GM21360 (cell line): ENCODE results near the gene HEPACAM.

ENCODE experiments used
- ATAC-seq: cut with Tn5 transposase; IDR thresholded peaks from one replicate; pipeline ENCODE4 v1.9.1; 2021; ENCODE audit warnings: mild to moderate bottlenecking, moderate library complexity; ENCODE audit not compliant: unreplicated experiment

The HEPACAM gene

DNA sequence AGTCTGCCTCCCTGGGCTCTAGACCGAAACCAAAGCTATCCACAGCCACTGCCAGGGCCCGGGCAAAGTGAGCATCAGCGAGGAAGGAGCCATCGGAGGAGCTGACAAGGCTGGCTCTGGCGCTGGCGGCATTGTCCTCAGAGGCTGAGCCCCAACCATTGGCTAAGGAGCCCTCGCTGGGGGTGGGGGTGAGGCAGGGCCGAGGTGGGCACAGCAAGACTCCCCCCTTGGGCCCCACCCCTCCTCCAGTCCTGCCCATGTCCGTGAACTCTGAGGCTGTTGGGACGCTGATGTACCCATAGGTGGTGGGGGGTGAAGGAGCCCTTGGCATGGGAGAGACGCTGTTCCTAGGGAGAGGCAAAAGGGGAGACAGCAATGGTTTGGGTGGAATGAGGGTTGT, 49.4 kb downstream of the HEPACAM start:
- no peak for ATAC-seq

DNA sequence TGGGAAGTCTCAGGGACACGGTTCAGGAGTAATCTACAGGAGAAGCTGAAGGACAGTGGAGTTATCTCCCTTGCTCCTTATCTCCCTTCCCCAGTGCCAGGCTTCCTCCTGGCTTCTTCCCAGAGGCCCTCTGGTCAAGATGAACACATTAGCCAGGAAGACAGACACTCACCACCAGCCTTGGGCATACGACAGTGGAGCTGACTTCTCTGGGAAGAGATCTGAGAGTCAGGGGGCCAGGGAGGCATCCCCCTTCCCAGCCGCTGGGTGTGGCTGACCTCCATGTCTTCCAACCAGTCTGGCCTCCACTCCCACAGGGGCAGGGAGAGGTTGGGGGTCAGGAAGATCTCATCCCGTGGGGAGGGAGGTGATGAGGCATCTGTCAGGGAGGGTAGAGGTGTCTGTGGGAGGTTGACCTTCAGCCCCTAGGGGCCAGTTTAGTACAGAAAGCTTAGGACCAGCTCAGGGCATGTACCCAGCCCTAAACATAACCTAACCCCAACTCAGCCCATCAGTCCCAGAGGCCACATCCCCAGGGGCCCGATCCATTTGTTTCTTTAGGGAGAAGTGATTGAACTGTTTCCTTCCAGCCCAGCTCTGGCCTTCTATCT, 50.9 kb downstream of the HEPACAM start:
- ATAC-seq, result no peak

DNA sequence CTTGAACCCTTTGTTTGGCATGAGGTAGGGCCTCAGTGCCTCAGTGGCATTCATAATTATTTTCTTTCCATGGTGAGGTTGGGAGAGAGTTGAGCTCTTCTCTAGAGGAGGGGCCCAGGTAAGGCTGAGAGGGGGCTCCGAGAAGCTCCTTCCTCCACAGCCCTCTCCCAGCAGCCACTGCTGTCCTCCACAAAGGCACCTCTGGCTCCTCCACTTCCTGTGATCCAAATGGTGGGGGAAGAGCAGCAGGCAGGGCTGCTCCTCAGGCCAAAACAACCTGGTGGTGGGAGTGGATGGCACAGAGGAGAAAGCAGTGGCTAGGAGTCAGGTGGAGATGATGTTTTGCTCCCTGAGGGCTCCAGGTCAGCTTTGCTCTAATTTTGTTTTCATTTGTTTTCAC, 51.5 kb downstream of the HEPACAM start:
- ATAC-seq, result no peak

DNA sequence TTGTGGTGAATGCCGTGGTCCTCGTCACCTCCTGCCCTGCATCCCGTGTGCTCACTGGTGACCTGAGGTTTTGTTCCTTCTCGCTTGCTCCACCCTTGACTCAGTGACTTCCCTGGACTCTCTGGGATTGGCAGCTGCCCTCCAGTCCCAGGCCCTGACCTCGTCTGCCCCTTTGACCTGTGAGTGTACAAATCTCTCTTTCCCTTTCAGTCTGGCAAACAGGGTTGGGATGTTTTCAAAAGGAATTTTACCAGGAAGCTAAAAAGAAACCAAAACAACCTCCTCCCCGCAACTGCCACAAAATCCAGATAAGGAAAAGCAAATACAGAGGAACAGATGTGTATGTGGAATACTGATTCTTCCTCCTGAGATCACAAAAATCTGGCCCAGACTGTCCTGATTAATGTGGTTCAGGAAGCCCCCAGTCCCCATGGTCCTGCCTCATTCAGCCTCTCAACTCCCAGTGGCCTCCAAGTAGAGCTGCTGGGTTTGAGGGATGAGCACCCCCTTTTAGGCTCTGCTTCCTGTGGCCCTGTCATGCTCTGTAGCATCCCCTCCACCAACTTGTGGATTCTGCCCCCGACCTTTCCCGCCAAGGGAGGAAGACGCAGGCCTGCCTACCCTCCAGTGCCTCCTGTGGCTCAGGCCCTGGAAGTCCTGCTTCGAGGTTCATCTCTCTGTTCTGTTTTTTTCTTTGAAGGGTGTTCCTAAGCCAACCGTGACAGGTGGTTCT, 53.3 kb downstream of the HEPACAM start:
- ATAC-seq, result no peak

DNA sequence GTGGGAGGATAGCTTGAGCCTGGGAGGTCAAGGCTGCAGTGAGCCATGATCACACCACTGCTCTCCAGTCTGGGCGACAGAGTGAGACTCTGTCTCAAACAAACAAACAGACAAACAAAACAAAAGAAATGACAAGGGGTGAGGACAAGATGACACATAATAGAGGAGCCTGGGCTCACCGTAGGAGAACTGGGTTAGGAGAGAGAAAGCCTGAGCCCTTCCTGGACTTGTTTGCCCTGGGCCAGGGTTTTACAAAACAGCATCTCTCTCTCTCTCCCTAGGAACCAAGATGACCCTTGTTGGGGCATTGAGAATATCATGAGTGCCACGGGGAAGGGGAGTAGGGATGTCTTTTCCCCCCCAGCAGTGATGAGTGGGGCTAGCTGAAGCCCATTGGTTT, 54.9 kb downstream of the HEPACAM start:
- ATAC-seq, result no peak

DNA sequence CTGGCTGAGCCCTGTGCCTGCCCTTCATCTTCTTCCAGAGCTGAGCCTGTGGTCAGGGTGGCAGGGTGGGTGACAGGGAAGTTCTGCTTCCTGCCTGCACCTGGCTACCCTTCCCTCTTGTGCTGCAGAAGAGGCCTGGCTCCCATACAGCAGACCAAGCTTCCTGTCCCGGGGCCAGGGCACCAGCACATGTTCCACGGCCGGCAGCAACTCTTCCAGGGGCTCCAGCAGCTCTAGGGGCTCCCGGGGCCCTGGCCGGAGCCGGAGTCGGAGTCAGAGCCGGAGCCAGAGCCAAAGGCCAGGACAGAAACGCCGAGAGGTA, 55.6 kb downstream of the HEPACAM start:
- no peak for ATAC-seq

DNA sequence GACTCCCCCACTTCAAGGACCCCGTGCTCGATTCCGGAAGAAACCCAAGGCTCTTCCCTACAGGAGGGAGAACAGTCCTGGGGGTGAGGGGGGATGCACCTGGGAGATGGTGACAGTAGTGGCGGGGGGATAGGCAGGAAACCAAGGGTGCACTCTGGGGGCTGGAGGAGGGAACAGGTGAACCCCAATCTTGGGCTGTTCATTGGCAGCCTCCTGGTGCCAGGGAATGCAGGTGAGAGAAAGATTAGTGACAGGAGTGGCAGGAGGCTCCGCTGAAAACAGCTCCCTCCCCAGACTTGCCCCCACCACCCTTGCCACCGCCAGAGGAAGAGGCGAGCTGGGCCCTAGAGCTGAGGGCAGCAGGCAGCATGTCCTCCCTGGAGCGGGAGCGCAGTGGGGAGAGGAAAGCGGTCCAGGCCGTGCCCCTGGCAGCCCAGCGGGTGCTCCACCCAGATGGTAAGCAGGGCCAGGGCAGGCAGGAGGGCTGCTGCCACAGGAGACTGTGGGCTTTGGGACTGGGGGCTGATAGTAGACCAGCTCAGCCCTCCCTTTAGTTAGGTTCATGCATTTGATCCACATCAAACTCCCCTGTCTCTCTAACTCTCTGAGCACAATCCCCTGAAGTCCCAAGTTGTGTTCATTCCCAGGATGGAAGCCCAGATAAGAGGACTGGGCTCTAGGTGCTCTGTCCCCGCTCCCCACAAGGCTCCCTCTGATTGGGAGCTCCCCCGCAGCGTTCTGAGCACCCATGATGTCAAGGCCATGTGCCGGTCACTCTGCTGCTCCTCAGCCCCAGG, 56.2 kb downstream of the HEPACAM start:
- ATAC-seq, result no peak

DNA sequence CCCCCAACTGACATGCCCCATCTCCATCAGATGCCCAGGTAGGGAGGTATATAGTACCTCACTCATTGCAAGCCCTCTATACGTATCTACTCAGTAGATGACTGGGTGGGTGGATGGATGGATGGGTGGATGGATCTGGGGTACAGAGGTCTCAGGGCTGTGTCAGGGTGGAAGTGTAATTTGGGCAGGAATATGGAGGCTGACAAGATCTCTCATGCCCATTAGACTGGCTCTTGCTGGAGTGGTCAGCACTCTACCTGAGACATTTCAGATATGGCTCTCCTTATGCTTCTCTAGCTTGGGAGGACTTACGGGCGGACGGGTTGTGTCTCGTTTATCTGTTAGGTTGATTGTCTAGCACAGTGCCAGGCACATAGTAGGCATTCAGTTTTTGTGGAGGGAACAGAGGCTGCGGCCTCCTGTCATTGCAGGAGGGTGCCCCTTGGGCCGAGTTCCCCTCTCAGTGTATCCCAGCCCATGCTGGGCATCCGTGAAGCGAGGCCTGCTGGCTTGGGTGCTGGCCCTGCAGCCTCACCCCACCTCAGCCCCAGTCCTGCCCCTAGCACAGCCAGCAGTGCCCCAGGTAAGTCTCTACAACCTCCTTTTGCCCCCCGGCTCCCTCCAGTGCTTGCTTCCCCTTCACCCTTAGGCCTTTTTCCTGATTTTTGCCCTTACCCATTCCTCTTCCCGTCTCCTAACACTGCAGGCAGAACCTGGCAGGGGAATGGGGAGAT, 56.9 kb downstream of the HEPACAM start:
- no peak for ATAC-seq

DNA sequence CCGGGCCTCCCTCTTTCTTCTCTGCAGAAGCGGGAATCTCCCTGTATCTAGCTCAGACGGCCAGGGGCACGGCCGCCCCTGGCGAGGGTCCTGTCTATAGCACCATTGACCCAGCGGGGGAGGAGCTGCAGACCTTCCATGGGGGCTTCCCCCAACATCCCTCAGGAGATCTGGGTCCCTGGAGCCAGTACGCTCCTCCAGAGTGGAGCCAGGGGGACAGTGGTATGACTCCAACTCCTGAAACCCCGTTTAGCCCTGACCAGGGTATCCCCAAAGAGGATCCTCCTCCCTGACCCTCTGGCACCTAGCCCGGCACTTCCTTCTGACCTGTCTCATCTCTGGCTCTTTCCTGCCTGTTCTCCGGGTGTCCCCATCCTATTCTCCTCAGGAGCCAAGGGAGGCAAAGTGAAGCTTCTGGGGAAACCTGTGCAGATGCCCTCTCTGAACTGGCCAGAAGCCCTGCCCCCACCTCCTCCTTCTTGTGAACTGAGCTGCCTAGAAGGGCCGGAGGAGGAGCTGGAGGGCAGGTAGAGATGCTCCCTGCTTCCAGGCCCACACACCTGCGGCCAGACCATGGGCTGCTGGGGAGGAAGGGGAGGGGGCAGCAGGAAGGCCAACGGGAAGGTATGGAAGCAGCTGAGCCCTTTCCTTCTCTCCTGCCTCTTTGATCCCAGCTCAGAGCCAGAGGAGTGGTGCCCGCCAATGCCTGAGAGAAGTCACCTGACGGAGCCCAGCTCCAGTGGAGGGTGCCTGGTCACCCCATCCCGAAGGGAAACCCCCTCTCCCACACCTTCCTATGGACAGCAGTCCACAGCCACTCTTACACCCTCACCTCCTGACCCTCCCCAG, 57.7 kb downstream of the HEPACAM start:
- ATAC-seq, result no peak

DNA sequence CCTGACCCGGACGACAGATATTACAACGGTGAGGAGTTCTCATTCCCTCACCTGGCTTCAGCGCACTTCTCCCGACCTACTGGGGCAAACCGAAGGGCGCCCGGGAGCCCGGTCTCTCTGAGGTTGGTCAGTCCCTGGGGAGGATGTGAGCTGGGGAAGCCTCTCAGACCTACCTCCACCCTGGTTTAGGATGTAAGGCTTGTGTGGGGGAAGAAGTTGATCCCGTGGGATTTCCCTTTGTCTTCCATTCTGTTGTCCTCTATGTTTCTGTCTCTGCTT, 58.3 kb downstream of the HEPACAM start:
- ATAC-seq, result no peak

DNA sequence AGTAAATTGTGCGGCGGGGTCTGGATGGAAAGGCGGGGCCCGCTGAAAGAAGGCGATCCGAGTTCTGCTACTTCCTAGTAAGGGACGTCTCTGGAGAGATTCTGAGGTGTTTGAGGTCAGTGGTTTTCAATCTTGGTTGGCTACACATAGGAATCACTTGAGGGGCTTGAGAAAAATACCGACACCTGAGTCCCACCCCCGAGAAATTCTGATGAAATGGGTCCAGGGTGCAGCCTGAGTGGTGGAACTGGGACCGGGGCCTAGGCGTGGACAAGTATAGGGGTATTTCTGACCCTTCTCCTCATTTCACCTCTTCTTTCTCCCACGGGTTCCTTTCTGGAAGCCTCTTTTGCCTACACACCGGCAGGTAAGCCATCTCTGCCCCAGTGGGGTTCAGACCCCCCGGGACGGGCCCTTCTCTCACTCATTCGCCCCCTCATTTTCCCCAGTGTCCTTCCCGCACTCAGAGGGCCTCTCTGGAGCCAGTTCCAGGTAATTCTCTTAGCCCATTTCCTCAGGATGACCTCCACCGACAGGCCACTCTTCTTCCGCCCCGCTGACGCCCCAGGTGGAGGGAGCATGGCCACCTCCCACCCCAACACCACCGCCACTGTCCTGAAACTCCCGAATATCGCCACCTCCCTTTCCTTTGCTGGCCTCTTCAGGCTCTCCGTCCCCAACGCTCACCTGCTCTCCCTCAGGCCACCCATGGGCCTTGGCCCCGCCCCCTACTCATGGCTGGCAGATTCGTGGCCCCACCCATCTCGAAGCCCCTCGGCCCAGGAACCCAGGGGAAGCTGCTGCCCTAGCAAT, 58.8 kb downstream of the HEPACAM start:
- ATAC-seq, result no peak

DNA sequence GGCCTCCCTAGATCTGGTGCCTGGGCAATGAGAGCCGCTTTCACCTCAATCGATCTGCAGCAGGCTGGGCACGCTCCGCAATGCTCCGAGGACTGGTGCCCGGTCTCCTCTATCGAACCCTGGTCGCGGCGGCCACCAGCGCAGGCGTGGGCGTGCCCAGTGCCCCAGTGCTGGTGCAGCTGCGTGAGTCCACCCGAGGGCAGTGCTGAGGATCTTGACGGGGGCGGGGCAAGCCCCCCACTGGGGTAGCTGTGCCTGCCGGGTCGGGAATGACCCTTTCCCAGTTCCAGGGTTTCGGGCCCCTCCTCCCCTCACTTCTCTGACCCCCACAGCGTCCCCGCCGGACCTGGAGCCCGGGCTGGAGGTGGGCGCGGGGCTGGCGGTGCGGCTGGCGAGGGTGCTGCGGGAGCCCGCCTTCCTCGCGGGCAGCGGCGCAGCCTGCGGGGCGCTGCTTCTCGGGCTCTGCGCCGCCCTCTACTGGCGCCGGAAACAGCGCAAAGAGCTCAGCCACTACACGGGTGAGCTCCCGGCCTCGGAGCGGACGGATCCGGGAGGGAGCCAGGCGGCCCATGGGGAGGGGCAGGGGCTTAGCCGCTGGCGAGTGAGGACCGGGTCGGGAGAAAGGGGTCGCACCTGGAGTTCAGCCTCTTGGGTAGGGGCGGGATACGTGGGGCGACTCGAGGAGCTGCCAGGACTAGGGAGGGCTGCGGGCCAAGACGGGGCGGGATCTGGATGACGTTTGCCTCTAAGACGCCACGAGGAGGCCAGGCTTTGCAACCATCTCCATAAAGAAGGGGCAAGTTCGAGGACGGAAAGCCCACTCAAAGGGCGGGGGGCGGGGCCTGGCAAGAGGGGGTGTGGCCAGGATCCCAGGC, 59.7 kb downstream of the HEPACAM start:
- ATAC-seq, result peak; percentile 94

DNA sequence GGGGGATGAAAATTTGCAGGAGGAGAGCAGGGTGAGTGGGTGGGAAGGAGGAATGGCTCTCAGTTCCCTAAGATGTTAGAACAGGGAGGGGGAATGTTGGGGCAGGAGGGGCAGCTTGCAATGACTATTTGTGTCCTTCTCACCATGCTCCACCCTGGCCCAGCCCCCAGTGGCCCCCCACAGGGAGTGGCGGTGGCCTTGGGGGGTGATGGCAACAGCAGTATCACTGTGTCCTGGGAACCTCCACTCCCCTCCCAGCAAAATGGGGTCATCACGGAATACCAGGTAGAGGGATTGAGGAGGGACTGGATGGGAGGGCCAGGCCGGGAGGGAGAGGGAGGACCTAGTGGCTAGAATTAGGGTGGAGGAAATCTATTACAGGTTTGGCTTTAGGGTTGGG, 60.4 kb downstream of the HEPACAM start:
- no peak for ATAC-seq

DNA sequence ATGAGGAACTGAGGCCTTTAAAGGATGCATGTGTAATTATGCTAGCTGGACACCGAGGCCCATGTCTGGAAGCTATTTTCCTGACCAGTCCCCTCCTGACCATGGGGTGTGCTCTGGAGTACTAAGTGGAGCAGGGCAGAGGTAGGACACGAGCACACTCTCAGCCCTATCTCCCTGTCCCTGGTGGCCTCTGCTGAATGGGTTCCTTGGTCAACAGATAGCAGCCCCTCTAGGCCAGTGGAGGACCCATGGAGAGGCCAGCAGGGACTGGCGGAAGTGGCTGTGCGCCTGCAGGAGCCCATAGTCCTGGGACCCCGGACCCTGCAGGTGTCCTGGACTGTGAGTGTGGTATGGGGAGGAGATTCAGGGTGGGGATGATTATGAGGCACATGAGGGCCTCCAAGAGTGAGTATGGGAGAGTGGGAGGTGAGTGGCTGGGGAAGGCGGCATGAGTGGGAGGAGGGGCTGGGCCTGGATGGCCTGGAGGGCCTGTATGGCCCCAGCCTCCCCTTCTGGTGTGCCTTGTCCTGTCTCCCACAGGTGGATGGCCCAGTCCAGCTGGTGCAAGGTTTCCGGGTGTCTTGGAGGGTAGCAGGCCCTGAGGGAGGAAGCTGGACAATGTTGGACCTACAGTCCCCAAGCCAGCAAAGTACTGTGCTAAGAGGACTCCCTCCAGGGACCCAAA, 61.1 kb downstream of the HEPACAM start:
- ATAC-seq, result no peak

DNA sequence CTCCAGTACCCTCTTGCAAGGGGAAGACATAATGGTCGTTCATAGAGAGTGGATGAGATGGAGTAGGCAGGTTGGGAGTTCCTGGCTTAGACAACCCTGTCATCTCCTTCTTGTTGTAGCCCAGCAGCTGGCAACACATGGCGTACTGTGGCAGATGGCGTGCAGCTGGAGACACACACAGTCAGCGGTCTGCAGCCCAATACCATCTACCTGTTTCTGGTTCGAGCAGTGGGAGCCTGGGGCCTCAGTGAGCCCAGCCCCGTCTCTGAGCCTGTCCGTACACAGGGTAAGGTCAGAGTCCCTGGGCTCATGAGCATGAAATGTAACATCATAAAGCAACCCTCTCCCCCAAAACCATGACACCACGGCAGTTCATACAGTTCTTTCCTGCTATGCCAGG, 61.9 kb downstream of the HEPACAM start:
- no peak for ATAC-seq

DNA sequence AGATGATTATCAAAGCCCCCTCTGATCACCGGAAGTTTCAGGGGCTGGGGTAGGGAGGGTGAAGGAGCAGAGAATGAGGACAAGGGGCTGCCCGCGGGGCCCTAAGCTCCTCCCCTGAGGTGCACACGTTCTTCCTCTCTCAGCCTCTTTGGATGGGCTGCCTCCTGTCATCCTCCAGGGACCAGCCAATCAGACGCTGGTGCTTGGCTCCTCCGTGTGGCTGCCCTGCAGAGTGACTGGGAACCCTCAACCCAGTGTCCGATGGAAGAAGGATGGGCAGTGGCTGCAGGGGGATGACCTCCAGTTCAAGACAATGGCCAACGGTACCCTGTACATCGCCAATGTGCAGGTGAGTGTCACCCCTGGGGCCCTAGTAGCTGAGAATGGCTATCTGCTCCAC, 63.1 kb downstream of the HEPACAM start:
- ATAC-seq, result no peak

DNA sequence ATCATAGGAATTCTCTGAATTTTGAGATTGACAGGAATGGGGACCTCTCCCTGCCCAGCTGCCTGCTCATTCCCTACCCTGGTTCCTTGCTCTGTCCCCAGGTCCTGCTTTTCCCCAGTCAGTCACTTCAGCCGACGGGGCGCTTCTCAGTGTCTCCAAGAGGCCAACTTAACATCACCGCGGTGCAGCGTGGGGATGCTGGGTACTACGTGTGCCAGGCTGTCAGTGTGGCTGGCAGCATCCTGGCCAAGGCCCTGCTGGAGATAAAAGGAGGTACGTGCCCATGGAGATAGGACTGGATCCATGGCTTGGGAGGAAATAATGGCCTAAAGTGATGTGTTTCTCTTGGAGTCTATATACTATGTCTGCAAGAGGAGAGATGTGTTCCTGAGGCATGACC, 63.6 kb downstream of the HEPACAM start:
- ATAC-seq, result no peak

DNA sequence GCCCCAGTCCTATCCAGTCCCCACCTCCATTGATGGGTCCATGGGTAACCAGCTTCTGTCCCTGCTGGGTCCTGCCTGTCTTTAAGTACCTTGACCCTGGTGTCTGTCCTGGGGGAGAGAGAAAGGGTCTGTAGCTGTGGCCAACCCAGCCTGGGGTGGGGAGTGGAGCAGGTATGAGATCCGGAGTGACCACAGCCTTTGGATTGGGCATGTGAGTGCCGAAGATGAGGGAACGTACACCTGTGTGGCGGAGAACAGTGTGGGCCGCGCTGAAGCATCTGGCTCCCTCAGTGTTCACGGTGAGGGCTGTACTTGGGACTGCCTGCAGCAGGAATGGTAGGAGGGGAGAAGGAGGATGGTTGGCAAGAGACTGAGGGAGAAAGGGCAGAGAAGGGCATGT, 65.4 kb downstream of the HEPACAM start:
- no peak for ATAC-seq
